Measurements from ENCODE around the gene MRTFB.
"Not testable (repeated sequence)": the region's sequence is repeated elsewhere in the genome, so short reads cannot be mapped to it uniquely, and the experiment has no call there.

MRTFB gene

DNA sequence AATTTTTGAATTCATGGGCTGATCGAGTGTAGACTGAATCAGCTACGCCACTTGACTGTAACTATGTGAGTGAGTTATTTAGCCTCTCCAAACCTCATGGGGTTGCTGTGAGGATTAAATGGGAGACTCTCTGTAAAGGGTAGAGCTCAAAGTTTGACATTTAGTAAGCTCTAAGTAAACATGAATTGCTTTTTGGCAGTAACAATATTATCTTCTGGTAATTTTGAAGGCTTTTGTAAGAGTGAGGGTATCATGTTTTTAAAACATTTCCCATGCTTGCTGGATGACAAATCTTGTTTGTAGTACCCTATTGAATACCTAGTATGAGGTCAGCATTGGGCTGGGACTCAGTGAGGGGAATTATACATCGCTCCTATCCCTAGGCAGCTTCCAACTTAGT, 35.3 kb downstream of the MRTFB start:
- DNase-seq, result no peak

DNA sequence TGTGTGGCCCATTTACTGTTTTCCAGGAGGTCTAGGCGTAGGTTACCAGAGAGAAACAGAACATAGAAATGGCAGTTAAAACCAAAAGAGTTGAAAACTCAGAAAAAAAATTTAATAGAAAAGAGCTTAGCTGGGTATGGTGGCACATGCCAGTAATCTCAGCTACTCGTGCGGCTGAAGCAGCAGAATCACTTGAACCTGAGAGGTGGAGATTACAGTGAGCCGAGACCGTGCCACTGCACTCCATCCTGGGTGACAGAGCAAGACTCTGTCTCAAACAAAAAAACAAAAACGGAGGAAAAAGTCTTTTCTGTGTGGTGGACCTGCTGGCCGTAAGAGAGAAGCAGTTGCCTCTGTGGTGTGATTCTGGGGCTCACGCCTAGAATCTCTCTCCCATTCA, 35.8 kb downstream of the MRTFB start:
- no peak for DNase-seq

DNA sequence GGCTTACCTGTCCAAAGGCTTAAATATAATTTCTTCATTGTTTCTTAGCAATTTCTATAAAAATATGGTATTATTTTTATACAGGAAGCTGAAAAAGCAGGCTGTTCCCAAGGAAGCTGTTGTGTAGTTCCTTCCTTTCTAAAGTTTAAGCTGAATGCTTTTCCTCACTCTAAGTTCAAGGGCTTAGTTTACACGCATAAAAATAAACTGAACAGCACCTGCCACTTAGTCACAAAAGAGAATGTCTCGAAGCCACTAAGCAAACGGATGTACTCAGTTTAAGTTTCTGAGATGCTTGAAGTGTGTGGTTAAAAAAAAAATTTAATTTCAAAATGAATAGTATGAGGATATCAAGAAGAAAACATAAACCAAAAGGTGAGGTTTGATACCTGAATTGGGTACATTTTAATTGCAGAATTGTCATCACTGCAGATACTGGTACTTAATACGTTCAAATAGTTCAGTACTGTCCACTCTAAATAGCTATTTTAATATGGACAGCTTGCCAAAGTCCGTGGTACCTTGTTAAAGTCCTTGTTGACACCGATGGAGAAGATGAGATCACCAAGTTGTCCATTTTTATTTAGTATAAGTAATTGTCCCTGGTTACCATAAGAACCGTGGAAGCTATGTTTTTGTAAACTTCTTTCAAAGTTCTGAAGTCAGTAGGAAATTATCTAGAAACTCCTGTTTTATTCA, 38.1 kb downstream of the MRTFB start:
- DNase-seq, result no peak

DNA sequence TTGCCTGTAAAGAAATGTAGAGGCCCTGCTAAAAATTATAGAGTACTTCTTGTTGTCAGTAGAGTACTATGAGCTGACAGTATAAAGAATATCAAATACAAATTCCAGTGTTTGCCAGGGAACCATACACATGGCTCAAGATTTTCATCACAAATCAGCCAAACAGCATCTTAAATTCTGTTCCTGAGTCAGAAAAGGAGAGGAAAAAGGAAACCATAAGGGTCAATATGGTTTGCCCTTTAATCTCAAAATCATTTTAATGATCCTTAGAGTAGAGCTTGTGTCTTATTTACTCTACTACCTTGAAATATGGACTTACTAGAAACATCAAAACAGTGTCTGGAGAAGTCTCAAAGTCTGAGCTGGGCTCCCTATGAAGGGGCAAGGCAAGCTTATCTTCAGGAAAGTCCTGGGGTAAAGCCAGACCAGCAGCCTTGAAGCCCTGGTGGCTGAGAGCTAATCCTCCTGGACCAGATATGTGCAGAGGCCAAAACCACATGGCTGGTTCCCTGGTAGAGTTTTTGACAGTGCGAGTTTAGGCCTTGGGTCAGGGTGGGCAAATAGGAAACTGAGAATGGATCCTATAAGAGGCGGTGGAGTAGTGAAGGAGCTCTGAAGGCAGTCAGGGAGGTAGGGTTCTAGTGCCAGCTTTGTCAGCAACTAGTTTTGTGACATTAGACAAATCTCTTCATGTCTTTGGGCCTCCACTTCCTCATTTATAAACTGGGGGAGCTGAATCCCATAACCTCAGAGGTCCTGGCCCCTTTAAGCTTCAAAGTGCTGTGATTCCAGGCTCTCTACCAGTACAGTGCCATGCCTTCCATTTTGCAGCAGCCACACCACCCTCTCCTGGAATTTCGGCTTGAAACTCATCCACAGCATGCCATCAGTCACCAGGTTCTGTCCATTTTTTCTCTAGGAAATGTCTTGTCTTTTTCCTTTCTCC, 38.9 kb downstream of the MRTFB start:
- no peak for DNase-seq

DNA sequence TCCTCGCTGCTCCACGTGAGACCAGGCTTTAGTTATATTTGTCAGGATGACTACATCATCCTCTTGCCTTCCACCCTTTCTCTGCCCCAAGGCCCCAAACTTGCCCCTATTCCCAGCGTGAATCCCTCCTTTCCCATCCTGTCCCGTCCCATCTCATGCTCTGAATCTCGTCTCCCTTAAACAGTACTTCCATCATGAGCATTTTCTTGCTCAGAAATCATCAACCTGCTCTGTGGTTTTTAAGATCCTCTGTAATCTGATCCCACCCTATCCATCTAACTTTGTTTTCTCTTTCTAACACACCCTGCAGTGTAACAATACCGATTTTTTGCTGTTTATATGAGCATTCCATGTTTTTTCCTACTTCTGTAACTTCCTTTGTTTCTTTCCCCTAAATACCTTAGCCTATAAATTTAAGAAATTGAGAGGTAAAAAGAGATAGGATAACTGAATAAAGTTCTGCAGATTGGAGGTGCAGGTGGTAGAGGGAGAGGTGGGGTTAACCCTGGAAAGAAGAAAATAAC, 39.7 kb downstream of the MRTFB start:
- no peak for DNase-seq

DNA sequence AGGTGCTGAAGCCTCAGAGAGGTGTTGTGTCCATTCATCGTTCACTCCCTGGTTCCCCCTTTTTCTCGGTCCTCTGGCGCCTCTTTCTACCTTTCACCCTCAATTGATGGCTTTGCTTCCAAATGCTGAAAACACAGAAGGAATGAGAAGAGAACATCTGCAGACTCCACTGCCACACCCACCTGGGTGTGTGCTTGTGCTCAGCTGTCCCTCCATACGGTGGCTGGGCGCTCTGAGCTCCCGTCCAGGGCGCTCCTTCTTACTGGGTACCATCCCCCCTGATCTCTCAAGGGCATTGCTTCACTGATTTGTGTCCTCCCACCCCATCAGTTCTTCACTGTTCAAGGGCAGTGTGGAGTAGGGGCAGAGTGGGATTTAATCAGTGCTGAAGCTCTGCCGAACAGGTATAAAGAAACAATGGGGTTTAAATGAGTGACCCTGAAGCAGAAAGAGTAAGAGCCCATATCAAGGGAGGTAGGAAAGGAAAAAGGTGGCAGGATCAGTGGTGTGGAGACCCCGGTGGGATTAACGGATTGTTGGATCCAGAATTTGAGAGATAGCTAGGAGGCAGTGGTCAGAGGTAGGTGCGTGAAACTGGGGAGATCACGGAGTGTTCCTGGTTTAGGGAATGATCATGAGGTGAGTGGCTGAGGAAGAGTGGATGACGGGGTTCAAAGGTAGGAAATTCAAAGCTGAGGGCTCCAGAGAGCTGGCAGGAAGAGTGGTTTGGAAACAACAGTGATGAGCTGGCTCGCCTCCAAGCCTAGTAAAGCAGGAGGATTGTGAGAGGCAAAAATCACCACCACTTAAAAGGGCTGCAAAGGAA, 40.8 kb downstream of the MRTFB start:
- DNase-seq, result no peak

DNA sequence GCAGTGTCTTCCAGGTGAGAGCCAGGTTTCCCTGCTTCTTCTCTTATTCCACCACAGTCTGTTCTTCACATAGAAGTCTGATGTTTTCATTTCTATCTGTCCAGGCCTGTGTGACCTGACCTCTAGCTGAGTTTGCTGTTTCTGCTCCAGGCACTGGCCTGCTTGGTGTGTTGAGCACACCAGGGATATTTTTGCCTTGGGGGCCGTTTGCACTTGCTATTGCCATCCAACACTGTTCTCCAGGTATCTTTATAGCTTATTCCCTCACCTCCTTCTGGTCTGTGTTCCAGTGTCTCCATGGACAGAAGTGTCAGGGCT, 41.4 kb downstream of the MRTFB start:
- no peak for DNase-seq

DNA sequence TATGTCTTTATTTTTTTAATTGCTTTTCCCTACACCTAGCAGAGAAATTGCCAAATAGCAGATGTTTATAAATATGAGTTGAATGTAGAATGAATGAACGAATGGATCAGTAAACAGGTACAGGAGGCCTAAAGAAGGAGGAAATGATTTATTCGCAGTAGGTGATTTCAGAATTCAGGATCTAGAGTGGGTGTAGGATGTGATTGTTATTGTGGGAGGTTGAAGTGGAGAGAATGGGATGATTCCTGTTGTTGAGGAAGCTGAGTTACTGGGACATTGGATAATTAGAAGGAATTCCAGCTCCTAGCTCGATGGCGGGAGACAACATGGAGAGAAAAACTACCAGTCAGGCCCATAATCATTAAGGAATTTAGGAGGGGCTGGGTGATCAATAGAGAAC, 42.2 kb downstream of the MRTFB start:
- no peak for DNase-seq

DNA sequence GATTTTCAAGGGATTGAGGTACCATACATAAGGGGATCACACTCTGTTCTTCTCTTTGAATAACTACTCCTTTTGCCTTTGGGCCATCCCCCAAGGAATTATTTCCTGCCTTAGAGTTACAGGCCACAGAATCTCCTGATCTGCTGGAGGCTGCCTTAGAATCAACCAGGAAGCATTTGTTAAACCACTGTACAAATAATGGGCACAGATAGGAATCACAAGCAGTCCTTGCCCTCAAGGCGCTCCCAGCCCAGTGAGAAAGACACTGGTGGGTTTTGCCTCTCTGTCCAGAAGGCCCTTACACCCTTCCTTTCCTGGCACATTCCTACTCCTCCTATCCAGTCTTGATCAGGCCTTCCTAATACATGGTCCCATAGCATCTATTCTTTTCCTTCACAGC, 45.9 kb downstream of the MRTFB start:
- DNase-seq, result no peak

DNA sequence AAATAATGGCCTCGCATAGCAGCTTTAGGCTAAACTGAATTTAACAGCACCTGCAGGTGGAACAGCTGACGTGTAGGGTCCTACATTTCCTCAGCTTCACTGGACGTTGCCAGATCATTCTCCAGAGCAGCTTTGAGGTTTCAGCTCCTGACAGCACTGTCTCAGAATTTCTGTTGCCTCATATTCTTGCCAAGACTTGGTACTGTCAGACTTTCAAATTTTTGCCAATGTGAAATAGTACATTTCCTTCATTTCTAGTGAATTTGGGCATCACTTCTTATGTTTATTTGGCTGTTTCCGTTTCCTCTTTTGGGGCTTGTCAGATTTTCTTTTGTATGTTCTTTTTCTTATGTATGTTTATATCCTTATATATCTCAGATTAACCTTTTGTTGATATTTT, 48.7 kb downstream of the MRTFB start:
- no peak for DNase-seq

DNA sequence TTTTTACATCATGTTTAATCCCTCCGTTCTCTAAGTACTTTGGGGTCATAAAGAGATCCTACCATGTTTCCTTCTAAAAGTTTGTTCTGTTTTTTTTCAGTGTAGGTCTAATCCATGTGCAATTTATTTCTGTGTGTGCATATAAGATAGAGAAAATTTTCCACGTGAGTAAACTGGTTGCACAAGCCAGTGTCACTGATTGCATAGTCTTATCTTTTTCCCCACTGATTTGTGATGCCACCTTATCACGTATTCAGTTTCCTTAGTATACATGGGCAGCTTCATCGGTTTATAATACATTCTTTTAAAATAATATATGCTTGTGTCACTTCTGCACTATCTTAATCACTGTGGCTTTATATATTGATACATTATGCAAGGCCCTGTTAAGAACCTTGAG, 49.2 kb downstream of the MRTFB start:
- DNase-seq, result no peak

DNA sequence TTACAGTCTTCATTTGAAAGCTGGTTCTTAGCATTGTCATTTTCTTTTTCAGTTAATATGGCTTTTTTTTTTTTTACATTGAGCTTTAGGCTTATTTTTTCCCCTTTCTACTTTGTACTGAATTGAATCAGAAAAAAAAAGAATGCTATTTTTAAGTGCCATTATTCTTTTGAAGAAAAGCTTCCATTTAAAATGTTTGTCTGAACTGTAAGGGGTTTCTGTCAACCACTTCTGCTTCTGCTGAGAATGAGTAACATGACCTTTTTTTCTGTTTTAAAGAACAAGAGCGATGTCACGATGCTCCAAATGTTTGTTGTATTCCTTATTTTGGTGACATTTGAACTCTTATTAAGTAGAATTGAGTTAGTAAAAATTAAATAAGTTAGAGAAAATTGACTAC, 50.0 kb downstream of the MRTFB start:
- DNase-seq, result no peak

DNA sequence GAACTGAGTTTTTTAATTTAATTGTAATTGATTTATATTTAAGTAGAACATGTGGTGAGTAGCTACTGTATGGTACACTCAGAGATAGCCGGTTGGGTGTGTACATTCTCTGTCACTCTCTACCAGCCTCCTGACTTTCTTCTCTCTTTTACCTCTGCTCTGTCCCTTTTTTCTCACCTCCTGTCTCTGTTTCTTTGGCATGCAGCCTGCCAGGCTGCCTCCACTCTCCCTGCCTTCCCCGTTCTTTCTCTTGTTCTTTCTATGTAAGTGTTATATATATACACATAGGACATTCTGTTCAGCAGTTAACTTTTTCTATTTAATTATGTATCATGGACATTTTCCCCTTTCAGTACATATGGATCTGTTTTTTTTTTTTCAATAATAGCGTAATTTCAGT, 50.8 kb downstream of the MRTFB start:
- no peak for DNase-seq

DNA sequence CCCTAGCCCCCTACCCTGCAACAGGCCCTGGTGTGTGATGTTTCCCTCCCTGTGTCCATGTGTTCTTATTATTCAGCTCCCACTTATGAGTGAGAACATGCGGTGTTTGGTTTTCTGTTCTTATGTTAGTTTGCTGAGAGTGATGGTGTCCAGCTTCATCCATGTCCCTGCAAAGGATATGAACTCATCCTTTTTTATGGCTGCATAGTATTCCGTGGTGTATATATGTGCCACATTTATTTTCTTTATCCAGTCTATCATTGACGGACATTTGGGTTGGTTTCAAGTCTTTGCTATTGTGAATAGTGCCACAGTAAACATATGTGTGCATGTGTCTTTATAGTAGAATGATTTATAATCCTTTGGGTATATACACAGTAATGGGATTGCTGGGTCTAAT, 51.3 kb downstream of the MRTFB start:
- DNase-seq, result not testable (repeated sequence)

DNA sequence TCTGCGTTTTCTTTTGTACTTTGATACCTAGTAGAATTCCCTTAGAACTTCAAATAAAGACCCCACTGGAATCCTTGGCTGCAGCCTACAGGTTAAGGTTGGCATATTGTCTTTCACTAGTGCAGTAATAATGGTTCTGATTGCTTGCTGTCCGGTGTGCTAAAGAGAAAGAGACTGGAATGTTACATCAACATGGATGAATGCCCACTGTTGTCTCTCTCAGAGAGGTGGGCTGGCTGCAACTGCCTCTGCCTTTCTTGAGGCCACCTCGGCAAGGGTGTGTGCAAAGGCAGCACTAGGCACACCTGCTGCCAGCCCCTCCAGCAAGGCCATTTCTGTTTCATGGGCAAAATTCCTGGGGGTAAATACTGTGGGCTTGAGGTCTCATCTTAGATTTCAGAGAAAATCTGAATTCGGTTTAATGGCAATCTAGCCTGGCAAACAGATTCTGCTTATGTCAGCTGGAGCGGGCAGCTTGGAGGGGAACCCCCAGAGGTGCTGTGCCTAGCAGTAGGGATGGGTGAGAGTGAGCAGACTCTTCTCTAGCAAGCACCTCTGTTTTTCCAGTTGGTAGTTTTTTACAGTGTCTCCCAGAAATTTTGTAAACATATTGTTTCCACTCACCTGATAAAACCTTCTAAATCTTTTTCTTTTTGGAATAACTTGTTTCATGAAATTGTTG, 54.0 kb downstream of the MRTFB start:
- DNase-seq, result no peak

DNA sequence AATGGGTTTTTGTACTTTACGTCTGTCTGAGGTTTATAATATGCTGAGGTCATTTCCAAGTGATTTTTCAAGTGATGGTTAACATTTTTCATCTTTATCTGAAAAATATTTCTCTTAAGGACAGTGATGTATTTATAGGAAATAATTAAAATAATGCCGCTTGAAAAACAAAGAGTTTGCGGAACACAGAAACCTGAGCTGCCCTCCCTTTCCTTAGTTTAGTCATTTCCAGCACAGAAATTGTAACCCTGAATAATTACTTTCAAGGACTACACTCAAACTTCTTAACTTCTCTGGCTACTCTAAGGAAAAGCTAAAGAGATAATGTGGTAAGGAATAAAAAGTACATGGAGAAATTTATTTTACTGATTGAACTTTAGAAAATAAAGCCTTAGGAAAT, 54.6 kb downstream of the MRTFB start:
- DNase-seq, result no peak

DNA sequence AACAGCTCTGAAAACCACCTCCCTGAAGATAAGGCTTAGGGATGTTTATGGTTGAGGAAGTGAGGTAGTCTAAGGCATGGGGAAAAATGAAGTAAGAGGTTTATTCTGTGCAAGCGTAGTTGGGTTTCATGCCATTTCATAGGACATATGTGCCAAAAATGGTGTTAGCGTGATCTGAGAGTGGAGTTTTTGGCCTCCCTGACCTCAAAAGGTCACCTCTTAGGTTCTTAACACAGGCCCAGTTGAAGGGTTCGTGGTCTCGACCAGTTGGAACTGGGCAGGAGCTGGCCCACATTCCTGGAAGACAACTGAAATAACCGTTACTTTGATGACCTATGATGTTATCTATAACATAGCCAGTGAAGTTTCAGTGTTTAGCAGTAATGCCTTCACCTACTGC, 57.0 kb downstream of the MRTFB start:
- DNase-seq, result no peak

DNA sequence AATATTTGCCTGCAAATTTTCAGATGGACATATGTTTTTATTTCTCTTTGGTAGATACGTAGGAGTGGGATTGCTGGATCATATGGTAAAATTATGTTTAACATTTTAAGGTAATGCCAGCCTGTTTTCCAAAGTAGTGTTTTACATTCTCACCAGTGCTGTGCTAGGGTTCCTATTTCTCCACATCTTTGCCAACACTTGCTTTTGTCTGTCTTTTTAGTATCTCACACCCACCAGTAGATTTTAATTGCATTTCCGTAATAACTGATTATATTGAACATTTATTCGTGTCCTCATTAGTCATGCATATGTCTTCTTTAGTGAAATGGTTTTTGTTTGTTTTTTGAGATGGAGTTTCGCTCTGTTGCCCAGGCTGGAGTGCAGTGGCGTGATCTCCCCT, 58.4 kb downstream of the MRTFB start:
- no peak for DNase-seq

DNA sequence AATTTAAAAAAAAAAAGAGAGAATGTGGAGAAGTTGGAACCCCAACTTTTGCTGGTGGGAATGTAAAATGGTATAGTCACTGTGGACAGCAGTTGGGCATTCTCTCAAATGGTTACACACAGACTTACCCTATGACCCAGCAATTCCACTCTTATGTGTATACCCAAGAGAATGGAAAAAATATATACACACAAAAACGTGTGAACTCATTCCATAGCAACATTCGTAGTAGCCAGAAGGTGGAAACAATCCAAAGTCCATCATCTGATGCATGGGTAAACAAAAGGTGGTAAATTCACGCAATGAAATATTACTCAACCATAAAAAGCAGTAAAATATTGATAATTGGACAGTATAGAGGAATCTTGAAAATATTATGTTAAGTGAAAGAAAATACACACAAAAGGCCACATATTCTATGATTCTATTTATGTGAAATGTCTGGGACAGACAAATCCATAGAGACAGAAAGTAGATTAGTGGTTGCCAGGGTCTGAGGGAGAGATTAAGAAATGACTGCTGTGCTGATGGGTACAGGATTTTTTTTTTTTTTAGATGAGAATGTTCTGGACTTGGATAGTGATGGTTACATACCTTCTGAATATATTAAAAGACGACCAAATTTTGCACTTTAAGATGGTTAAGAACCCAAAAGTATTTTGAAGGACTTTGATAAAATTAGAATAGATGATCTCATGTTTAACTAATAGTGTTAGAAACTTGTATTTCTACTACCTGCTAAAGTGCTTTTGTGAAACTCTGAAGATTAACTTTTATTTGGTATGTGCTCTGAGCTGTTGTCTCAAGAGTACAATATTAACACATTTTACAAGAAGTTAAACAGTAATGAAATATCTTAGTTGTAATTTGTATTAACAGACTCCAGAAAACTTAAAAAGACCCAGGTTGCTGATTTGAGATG, 60.9 kb downstream of the MRTFB start:
- DNase-seq, result no peak

DNA sequence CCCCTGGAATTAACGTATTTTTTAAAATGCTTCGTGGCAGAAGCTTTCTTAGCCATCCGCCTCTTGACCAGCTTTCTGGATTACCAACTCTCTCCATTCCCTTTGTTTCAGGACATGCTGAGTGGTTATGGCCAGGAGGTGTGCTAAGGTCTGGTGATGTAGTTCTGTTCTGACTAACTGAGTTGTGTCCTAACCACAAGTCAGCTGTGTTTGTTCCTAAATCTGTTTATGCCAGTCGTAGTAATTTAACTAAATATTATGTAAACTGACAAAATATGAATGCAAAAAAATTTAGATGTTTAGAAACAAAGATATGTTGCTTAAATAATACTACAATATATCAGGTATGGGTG, 61.6 kb downstream of the MRTFB start:
- no peak for DNase-seq

DNA sequence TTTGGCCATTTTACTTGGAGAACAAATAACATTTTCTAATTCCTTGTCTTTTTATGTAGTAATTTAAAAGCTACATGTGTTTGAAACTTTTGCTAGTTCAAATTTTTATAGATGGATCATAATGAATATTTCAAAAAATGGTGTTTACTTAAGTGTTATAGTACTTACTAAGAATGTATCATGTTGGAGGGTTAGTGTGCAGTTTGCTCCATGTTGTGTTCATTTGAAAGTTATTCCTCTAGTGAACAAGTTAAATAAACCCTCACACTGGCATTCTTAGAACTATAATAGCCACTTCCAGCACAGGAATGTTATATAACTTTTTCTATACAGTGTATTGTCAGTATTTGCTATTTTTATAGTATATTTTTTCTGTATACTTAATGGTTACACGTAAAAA, 62.8 kb downstream of the MRTFB start:
- DNase-seq, result no peak

DNA sequence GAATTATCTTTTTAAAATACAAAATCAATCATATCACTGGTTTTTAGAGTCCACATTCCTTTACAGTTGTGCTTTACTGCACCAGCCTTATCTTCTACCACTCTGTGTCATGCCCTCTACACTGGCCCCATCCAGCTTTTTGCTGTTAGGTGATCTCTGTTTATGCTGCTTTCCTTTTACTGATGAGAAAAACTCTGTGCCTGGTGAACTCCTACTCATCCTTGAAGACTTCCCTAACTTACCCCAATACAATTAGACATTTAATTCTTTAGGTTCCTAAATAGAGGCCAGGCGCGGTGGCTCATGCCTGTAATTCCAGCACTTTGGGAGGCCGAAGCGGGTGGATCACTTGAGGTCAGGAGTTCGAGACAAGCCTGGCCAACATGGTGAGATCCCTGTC, 64.6 kb downstream of the MRTFB start:
- DNase-seq, result no peak

All from activated naive CD4-positive, alpha-beta T cell treated with Interleukin-2 at 50 U/mL for 16 hours (primary cell).